ENCODE measurements around the gene SAV1. TPM values are rescaled to one million over a fixed set of nuclear protein-coding genes. Genes with fewer than 3 reads are reported as not detected.
"Not testable (repeated sequence)": the region's sequence is repeated elsewhere in the genome, so short reads cannot be mapped to it uniquely, and the experiment has no call there.

SAV1 gene
- total RNA-seq, result 47.0 TPM
- long read RNA-seq, transcript SAV1-201 (5 exons, 3,063 nt), result major isoform, 10 of 16 reads
- long read RNA-seq, partial matches to known transcripts, result 4 of 16 reads
- long read RNA-seq, other reads (novel, unspliced or antisense), result 2 of 16 reads

GRCh38 chr14:50667996-50668825 lies at the start of gene SAV1:
Gene SAV1, minus strand, starts transcription at chr14:50668306. Its CDS starts 339 bp downstream, at chr14:50667967.
- peak; percentile 96 for DNase-seq (ENCODE audit: low spot score)

GRCh38 chr14:50717811-50718210 lies 49.7 kb upstream of the SAV1 start:
- DNase-seq (ENCODE audit: low spot score), result no peak

GRCh38 chr14:50714450-50715073 lies 46.5 kb upstream of the SAV1 start:
- DNase-seq (ENCODE audit: low spot score), result no peak

GRCh38 chr14:50711043-50711442 lies 42.9 kb upstream of the SAV1 start:
- no peak for DNase-seq (ENCODE audit: low spot score)

GRCh38 chr14:50705026-50705593 lies 37.0 kb upstream of the SAV1 start:
- DNase-seq (ENCODE audit: low spot score), result no peak

- no peak for DNase-seq (ENCODE audit: low spot score)
Measured at GRCh38 chr14:50704454-50705010, 36.4 kb upstream of the SAV1 start.

GRCh38 chr14:50697659-50698290 lies 29.7 kb upstream of the SAV1 start:
- DNase-seq (ENCODE audit: low spot score), result no peak

GRCh38 chr14:50694260-50694659 lies 26.2 kb upstream of the SAV1 start:
- DNase-seq (ENCODE audit: low spot score), result not testable (repeated sequence)

- no peak for DNase-seq (ENCODE audit: low spot score)
Measured at GRCh38 chr14:50688875-50689274, 20.8 kb upstream of the SAV1 start.

GRCh38 chr14:50679674-50680073 lies 11.6 kb upstream of the SAV1 start:
- DNase-seq (ENCODE audit: low spot score), result no peak

- no peak for DNase-seq (ENCODE audit: low spot score)
Measured at GRCh38 chr14:50678163-50678562, 10.1 kb upstream of the SAV1 start.

- no peak for DNase-seq (ENCODE audit: low spot score)
Measured at GRCh38 chr14:50677527-50678063, 9.5 kb upstream of the SAV1 start.

- DNase-seq (ENCODE audit: low spot score), result no peak
Measured at GRCh38 chr14:50676814-50677516, 8.9 kb upstream of the SAV1 start.

- no peak for DNase-seq (ENCODE audit: low spot score)
Measured at GRCh38 chr14:50675597-50675996, 7.5 kb upstream of the SAV1 start.

- no peak for DNase-seq (ENCODE audit: low spot score)
Measured at GRCh38 chr14:50670866-50671256, 2.8 kb upstream of the SAV1 start.

- no peak for DNase-seq (ENCODE audit: low spot score)
Measured at GRCh38 chr14:50670196-50670865, 2.2 kb upstream of the SAV1 start.

GRCh38 chr14:50669441-50669986 lies 1.4 kb upstream of the SAV1 start:
- DNase-seq (ENCODE audit: low spot score), result no peak

- DNase-seq (ENCODE audit: low spot score), result no peak
Measured at GRCh38 chr14:50668826-50669143, 679 bp upstream of the SAV1 start.

GRCh38 chr14:50667684-50667995 lies 466 bp downstream of the SAV1 start:
- no peak for DNase-seq (ENCODE audit: low spot score)
